Lower lobe of right lung (tissue), 2 donors: ENCODE measurements around the gene NHS. TPM values are rescaled to one million over a fixed set of nuclear protein-coding genes. Genes with fewer than 3 reads are reported as not detected.
A peak's percentile ranks its signal among the peaks of the same experiment; 100 is the strongest.

ENCODE experiments used
- ATAC-seq, 2 donors: fragments of 200-7000 bp; cut with Tn5 transposase; one replicate each; pipeline ENCODE4 v1.9.1; 2020 to 2022; ENCODE audit warnings: mild to moderate bottlenecking in 2 of 2, moderate library complexity in 2 of 2
- DNase-seq: peaks from one replicate; pipeline ENCODE4 v3.0.0-alpha.2; 2020
- H3K27ac ChIP-seq: fragments of 200-600 bp; one replicate; pipeline ENCODE4 v1.8.0; 2022
- H3K27me3 ChIP-seq: fragments of 200-600 bp; one replicate; pipeline ENCODE4 v1.8.0; 2022; ENCODE audit warnings: low read depth
- H3K36me3 ChIP-seq: fragments of 200-600 bp; one replicate; pipeline ENCODE4 v1.8.0; 2022; ENCODE audit warnings: mild to moderate bottlenecking
- H3K4me1 ChIP-seq: fragments of 200-600 bp; one replicate; pipeline ENCODE4 v1.8.0; 2022
- H3K4me3 ChIP-seq: fragments of 200-600 bp; one replicate; pipeline ENCODE4 v1.8.0; 2022; ENCODE audit warnings: mild to moderate bottlenecking
- H3K9me3 ChIP-seq: fragments of 200-600 bp; one replicate; pipeline ENCODE4 v1.8.0; 2022
- CTCF ChIP-seq: fragments of 200-600 bp; IDR thresholded peaks from one replicate; pipeline ENCODE4 v1.8.0; 2022; ENCODE audit warnings: antibody characterized with exemption, mild to moderate bottlenecking
- intact Hi-C: fragments of 100-400 bp; cut with DNase I; formaldehyde crosslinking; loops from one replicate; pipeline ENCODE4 v1.11.0; 2022
- total RNA-seq: library from RNA; stranded (reverse); fragmentation: NEBNext Ultra II Directional; extraction: Animal tissue kit (Norgen Biotek cat#: 25700); gene quantifications from one replicate; pipeline ENCODE4 v1.2.1, GENCODE V29; 2021
- donor health status: DM: no; HTN: yes; CAD: no; lungs with severe emphysema.

NHS gene
- total RNA-seq, 1 donor from 2014 or later, result 2.7 TPM

DNA sequence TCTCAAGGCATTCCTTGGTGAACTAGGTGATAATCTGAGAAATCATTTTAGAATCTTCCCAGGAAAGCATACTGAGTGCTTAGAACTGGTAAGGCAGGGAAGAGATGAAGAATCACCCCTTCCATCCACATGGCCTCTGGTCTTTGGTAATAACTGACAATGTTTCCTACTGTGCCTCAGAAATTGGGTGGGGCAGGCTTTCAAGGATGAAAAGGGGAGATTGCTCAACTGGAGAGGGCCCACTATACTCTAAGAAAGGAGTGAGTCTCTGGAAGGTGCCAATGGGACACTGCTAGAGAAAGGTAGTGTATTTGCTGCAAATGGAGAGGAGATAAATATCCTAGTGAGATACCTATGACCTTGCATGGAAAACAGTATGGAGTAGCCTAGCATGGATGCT lies 227.2 kb downstream of the NHS start:
- Histone ChIP-seq H3K4me1 (no peaks in the 10 kb centered on the region), H3K9me3 (no peaks in the 10 kb centered on the region), H3K27me3 (no peaks in the 10 kb centered on the region), H3K27ac (no peak overlapping the region), H3K36me3 (no peaks in the 10 kb centered on the region), H3K4me3 (no peak overlapping the region)
- TF ChIP-seq CTCF, result no peak
- intact Hi-C loops, result no loop called here
- ATAC-seq (no peak), DNase-seq (no peak)

DNA sequence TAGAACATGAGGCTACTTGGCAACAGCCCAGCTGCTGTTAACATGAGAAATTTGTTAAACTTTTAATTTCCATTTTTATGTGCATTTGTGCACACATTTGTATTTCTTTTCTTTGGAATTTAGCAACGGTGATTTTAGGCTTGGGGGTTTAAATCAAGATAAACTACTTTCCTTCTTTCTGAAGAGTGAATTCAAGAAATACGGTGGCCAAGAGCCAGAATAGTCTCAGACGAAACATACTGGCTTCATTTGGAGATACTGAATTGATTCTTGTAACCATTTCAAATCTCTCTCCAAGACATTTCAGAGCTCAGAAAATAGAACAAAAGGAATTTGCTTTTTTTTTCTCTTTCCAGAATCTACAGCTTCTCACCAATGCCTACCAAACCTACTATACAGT lies 228.2 kb downstream of the NHS start:
- H3K36me3 ChIP-seq, result no peaks in the 10 kb centered on the region
- ATAC-seq (no peak), DNase-seq (no peak)
- no peak for TF ChIP-seq CTCF
- H3K4me1 ChIP-seq, result no peaks in the 10 kb centered on the region
- H3K9me3 ChIP-seq, result no peaks in the 10 kb centered on the region
- H3K4me3 ChIP-seq, result no peak overlapping the region
- no peak overlapping the region for H3K27ac ChIP-seq
- H3K27me3 ChIP-seq, result no peaks in the 10 kb centered on the region
- intact Hi-C loops, result no loop called here

DNA sequence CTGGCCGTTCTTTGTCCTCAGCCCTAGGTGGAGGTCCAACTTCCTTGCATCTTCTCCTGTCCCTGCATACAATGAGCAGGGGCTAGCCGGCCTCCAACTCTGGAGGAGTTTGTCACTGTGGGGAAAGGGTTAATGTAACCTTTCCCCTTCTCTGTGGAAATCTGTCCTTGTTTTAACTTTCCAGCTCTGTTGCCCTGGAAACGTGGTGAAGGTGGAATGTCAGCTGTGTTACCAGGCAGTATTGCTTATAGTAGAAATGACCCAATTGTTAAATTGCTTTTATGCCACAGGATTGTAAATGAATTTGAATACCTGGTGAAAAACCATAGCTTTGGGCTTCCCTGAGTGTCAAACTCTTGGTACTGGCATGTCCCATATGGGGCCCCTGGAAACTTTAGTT lies 230.7 kb downstream of the NHS start:
- no peak overlapping the region for H3K27ac ChIP-seq
- intact Hi-C loops, result no loop called here
- H3K9me3 ChIP-seq, result no peaks in the 10 kb centered on the region
- no peaks in the 10 kb centered on the region for H3K4me1 ChIP-seq
- no peak overlapping the region for H3K4me3 ChIP-seq
- DNase-seq (no peak), ATAC-seq (no peak)
- no peaks in the 10 kb centered on the region for H3K27me3 ChIP-seq
- H3K36me3 ChIP-seq, result no peaks in the 10 kb centered on the region
- TF ChIP-seq CTCF, result no peak

GRCh38 chrX:17606231-17606630 lies 231.2 kb downstream of the NHS start:
- Histone ChIP-seq H3K27ac (no peak overlapping the region), H3K36me3 (no peaks in the 10 kb centered on the region), H3K4me3 (no peak overlapping the region), H3K27me3 (no peaks in the 10 kb centered on the region), H3K4me1 (no peaks in the 10 kb centered on the region), H3K9me3 (no peaks in the 10 kb centered on the region)
- intact Hi-C loops, result no loop called here
- no peak for TF ChIP-seq CTCF
- no peak for ATAC-seq
- no peak for DNase-seq

- intact Hi-C loops, result no loop called here
- Histone ChIP-seq H3K4me3 (no peak overlapping the region), H3K36me3 (no peaks in the 10 kb centered on the region), H3K27me3 (no peaks in the 10 kb centered on the region), H3K27ac (no peak overlapping the region), H3K9me3 (no peaks in the 10 kb centered on the region), H3K4me1 (no peaks in the 10 kb centered on the region)
- no peak for DNase-seq
- no peak for TF ChIP-seq CTCF
- peak; percentile 46 to 59 for ATAC-seq
These were observed 233.9 kb downstream of the NHS start for GRCh38 chrX:17608888-17609287.

- H3K27me3 ChIP-seq, result no peaks in the 10 kb centered on the region
- H3K27ac ChIP-seq, result no peak overlapping the region
- no peaks in the 10 kb centered on the region for H3K36me3 ChIP-seq
- no peak overlapping the region for H3K4me3 ChIP-seq
- DNase-seq, result no peak
- H3K9me3 ChIP-seq, result no peaks in the 10 kb centered on the region
- no peak for TF ChIP-seq CTCF
- intact Hi-C loops, result no loop called here
- no peaks in the 10 kb centered on the region for H3K4me1 ChIP-seq
- no peak for ATAC-seq
These were observed 235.8 kb downstream of the NHS start for GRCh38 chrX:17610788-17611187.
